ENCODE results near the gene APOL1.

Gene APOL1

GRCh38 chr22:36280379-36280778 is 27.4 kb downstream of the APOL1 start:
- TF ChIP-seq ZFX (IDR thresholded peaks at IDR 0.05; ENCODE audit: borderline replicate concordance) (no peak), CTCF (IDR thresholded peaks at IDR 0.05) (no peak)
- no peak overlapping the region for H3K27ac ChIP-seq

DNA sequence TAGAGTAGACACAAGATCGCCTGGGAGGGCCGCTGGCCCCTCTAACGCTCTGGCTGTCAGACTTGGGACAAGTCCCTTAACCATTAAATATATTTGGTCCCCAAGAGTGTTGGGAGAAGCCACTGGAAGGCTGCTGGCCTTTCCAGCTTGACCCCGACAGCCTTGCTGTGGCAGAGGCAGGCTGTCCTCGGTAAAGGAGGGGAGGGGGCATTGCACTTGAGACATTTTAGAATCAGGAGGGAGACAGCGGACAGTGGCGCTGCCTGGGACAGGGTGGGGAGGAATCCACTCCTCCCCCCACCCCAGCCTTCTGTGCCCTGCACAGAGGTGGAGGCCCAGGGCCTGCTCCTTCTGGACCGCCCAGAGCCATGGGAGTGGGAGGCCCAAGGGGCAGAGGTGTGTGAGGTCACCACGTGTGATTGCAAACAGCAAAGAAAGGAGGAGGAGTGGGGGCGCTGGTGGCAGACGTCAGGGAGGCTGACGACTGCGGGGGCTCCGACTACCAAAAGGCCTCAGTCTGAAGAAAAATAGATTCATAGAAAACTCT is 28.9 kb downstream of the APOL1 start:
- no peak overlapping the region for H3K27ac ChIP-seq
- TF ChIP-seq CTCF (IDR thresholded peaks at IDR 0.05) = no peak
- TF ChIP-seq ZFX (IDR thresholded peaks at IDR 0.05; ENCODE audit: borderline replicate concordance) = no peak

- H3K27ac ChIP-seq = no peak overlapping the region
- TF ChIP-seq CTCF (IDR thresholded peaks at IDR 0.05) = no peak
- TF ChIP-seq ZFX (IDR thresholded peaks at IDR 0.05; ENCODE audit: borderline replicate concordance) = no peak
Observed at GRCh38 chr22:36282328-36282831, 29.4 kb downstream of the APOL1 start.

- no peak for TF ChIP-seq CTCF (IDR thresholded peaks at IDR 0.05)
- no peak overlapping the region for H3K27ac ChIP-seq
Observed at GRCh38 chr22:36284171-36284571, 31.2 kb downstream of the APOL1 start.

DNA sequence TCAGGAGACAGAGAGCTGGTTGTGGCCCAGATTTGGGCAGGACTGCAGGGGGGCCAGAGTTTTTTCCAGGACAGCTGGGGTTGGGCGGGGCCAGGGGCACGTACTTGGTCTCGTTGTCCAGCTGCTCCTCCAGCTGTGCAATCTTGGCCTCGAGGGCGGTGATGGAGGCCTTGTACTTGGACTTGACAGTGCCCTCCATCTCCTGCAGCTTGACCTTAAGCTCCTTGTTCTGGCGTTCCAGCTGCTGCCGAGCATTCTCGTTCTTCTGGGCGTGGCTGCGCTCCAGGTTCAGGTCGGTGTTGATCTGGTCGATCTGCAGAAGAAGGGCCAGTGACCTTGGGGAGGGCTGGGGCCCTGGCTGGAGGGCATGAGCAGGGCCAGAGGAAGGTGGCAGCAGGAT is 32.1 kb downstream of the APOL1 start:
- TF ChIP-seq ZFX (IDR thresholded peaks at IDR 0.05; ENCODE audit: borderline replicate concordance) (no peak), CTCF (IDR thresholded peaks at IDR 0.05) (no peak)
- no peak overlapping the region for H3K27ac ChIP-seq

- TF ChIP-seq CTCF (IDR thresholded peaks at IDR 0.05) (no peak), ZFX (IDR thresholded peaks at IDR 0.05; ENCODE audit: borderline replicate concordance) (no peak)
- H3K27ac ChIP-seq = no peak overlapping the region
Observed at GRCh38 chr22:36285545-36285944, 32.6 kb downstream of the APOL1 start.

- TF ChIP-seq CTCF (IDR thresholded peaks at IDR 0.05) (peak; percentile 97), ZFX (IDR thresholded peaks at IDR 0.05; ENCODE audit: borderline replicate concordance) (no peak)
- H3K27ac ChIP-seq = peak overlapping the region; percentile 34
Observed at GRCh38 chr22:36286096-36286957, 33.4 kb downstream of the APOL1 start.

Measured in 22Rv1 (cell line).